Naive thymus-derived CD4-positive, alpha-beta T cell (primary cell): ENCODE results near the gene MAPKAP1. TPM values are rescaled to one million over a fixed set of nuclear protein-coding genes. Genes with fewer than 3 reads are reported as not detected.

Experiments
- ATAC-seq: fragments of 150-1000 bp; cut with Tn5 transposase; 2 replicates; pipeline ENCODE4 v1.10.0; 2021; ENCODE audit warnings: mild to moderate bottlenecking, moderate library complexity
- CTCF ChIA-PET: fragments of 350-600 bp; sonication (Branson Sonifier 250); formaldehyde crosslinking; loops from one replicate; lab custom pipeline; 2021; ENCODE audit warnings: antibody characterized with exemption; lab: Charles Lee
- POLR2A ChIA-PET: fragments of 350-600 bp; sonication (Branson Sonifier 250); formaldehyde crosslinking; loops from one replicate; lab custom pipeline; 2021; ENCODE audit warnings: antibody characterized with exemption, inconsistent platforms; lab: Charles Lee
- DNase-seq, 9 donors: peaks; one replicate each; pipeline versions ENCODE4 v3.0.0 to v3.0.0-alpha.2; 2020 to 2022; ENCODE audit warnings: mixed read lengths in 1 of 9
- H3K27ac ChIP-seq: one replicate; pipeline ENCODE4 v1.7.0; 2013; ENCODE audit warnings: mild to moderate bottlenecking, low read depth, low read length, moderate library complexity
- H3K27me3 ChIP-seq, 2 donors: one replicate each; pipeline ENCODE4 v1.7.0; 2013; ENCODE audit warnings: low read length in 2 of 2, mild to moderate bottlenecking in 2 of 2, moderate library complexity in 2 of 2; ENCODE audit not compliant: control insufficient read depth in 2 of 2, insufficient read depth in 2 of 2
- H3K36me3 ChIP-seq, 3 experiments: 1 replicate in 2 of 3; 2 replicates in 1 of 3; pipeline ENCODE4 v1.7.0; 2013; ENCODE audit warnings: low read length in 3 of 3, mild to moderate bottlenecking in 3 of 3, moderate library complexity in 1 of 3; ENCODE audit not compliant: insufficient read depth in 3 of 3, control insufficient read depth in 2 of 3
- H3K4me1 ChIP-seq, 2 donors: one replicate each; pipeline ENCODE4 v1.7.0; 2013; ENCODE audit warnings: low read length in 2 of 2, mild to moderate bottlenecking in 2 of 2, moderate library complexity in 1 of 2; ENCODE audit not compliant: control insufficient read depth in 2 of 2, insufficient read depth in 2 of 2
- H3K4me3 ChIP-seq: 2 replicates; pipeline ENCODE4 v1.7.0; 2013; ENCODE audit warnings: mild to moderate bottlenecking, low read length
- H3K9me3 ChIP-seq, 3 experiments: 1 replicate in 2 of 3; 2 replicates in 1 of 3; pipeline ENCODE4 v1.7.0; 2013; ENCODE audit warnings: low read length in 3 of 3; ENCODE audit not compliant: control insufficient read depth in 2 of 3
- H3K27ac Mint-ChIP-seq, 9 donors: one replicate each; pipeline ENCODE4 v1.8.0; 2020 to 2022; ENCODE audit warnings: mixed read lengths in 9 of 9, mild to moderate bottlenecking in 8 of 9, moderate library complexity in 5 of 9, inconsistent platforms in 2 of 9
- H3K27me3 Mint-ChIP-seq, 5 donors: one replicate each; pipeline ENCODE4 v1.8.0; 2021 to 2022; ENCODE audit warnings: mixed read lengths in 5 of 5, mild to moderate bottlenecking in 1 of 5
- H3K36me3 Mint-ChIP-seq, 5 donors: one replicate each; pipeline ENCODE4 v1.8.0; 2020 to 2022; ENCODE audit warnings: mixed read lengths in 5 of 5, mild to moderate bottlenecking in 3 of 5, inconsistent platforms in 1 of 5
- H3K4me1 Mint-ChIP-seq, 7 donors: one replicate each; pipeline ENCODE4 v1.8.0; 2020 to 2022; ENCODE audit warnings: mixed read lengths in 7 of 7, mild to moderate bottlenecking in 3 of 7, inconsistent platforms in 1 of 7
- H3K4me3 Mint-ChIP-seq, 10 donors: one replicate each; pipeline ENCODE4 v1.8.0; 2020 to 2022; ENCODE audit warnings: mild to moderate bottlenecking in 10 of 10, mixed read lengths in 10 of 10, moderate library complexity in 6 of 10, inconsistent platforms in 2 of 10
- H3K9me3 Mint-ChIP-seq, 11 donors: one replicate each; pipeline ENCODE4 v1.8.0; 2020 to 2022; ENCODE audit warnings: mixed read lengths in 11 of 11, mild to moderate bottlenecking in 4 of 11, inconsistent platforms in 1 of 11, moderate library complexity in 1 of 11
- intact Hi-C, 2 donors: fragments of 100-400 bp; cut with micrococcal nuclease; formaldehyde crosslinking; loops; one replicate each; pipeline ENCODE4 v1.15.1; 2023
- polyA plus RNA-seq, 2 donors: library from polyadenylated mRNA; unstranded; fragments of 300-500 nt; fragmentation: Illumina TruSeq; gene quantifications; one replicate each; pipeline ENCODE4 v1.2.3, GENCODE V29; 2021
- total RNA-seq, 6 experiments: library from RNA in 5 of 6; stranded (reverse) in 5 of 6; gene quantifications; 1 replicate in 5 of 6; 2 replicates in 1 of 6; pipeline ENCODE4 v1.2.3 and lab custom pipeline; 2021 to 2026

MAPKAP1 gene
- total and polyA plus RNA-seq, 7 experiments from 2014 or later: 41.3 to 73.6 (median 55.8) TPM

DNA sequence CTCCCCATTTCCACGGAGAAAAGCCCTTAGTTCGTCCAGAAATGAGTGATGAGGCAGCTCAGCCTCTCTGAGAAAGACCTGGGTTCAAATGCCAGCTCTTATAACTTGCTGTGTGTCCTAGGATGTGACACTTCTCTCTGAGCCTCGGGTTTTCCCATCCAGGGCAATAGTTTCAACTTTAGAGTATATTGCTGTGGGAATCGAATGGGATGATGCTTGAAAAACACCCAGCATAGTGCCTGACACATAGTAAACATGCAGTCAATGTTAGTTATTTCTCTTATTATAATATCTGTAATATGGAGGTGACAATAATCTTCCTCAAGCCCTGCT is 430 bp upstream of the MAPKAP1 start:
- peak overlapping the region; percentile 68 for H3K4me3 ChIP-seq
- ChIA-PET POLR2A (interaction anchor here (1.0 to 1.8 kb wide), 6 partner anchors 10 to 123 kb away, joined by 3 to 6 read pairs (median 5); no protein-coding TSS in a partner anchor), CTCF (interaction anchor here (0.7 kb wide), 1 partner anchor 121 kb away, joined by 3 read pairs; no protein-coding TSS in a partner anchor)
- Mint-ChIP-seq H3K9me3 (peaks cover 0 to 2% (median 0%) of the 10 kb centered on the region in 11 donors), H3K4me3 (peak overlapping the region; percentile 84 to 93 (median 86)), H3K27me3 (peaks cover 0 to 6% (median 0%) of the 10 kb centered on the region in 5 donors), H3K27ac (peak overlapping the region; percentile 71 to 93 (median 87)), H3K36me3 (peaks cover 0 to 8% (median 3%) of the 10 kb centered on the region in 5 donors), H3K4me1 (peaks cover 19 to 58% (median 44%) of the 10 kb centered on the region in 7 donors)
- peaks cover 19 to 24% of the 10 kb centered on the region in 2 donors for H3K4me1 ChIP-seq
- no peak for ATAC-seq
- H3K9me3 ChIP-seq: no peaks in the 10 kb centered on the region
- peak in 1 of 9 donors; percentile 1 for DNase-seq
- intact Hi-C loops: loop anchor here (1.0 to 5.0 kb wide), 5 partner anchors 39 to 705 kb away; partner anchors contain the start of gene HSPA5 (in 1 of the 2)
- H3K27me3 ChIP-seq: no peaks in the 10 kb centered on the region
- peak overlapping the region; percentile 77 for H3K27ac ChIP-seq
- peaks cover 0 to 3% (median 0%) of the 10 kb centered on the region in 3 experiments for H3K36me3 ChIP-seq

DNA sequence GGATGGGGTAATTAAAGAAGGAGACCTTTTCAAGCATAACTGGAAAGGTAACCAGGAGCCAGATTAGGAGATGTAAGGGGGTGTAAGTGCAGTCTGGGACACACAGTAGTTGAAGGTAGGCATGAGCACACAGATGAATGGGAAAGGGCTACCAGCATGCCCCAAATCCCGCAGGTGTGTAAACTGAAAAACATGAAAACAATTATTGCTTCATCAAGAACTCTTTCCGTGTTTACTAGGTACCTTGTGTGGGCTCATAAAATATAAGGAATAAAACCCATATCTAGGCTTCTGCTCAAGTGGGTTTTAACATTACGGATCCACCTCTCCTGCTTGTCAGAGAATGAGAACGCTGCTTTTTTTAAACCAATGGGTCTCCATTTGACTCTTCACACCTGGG is 1.1 kb downstream of the MAPKAP1 start:
- peaks cover 0 to 6% (median 0%) of the 10 kb centered on the region in 5 donors for H3K27me3 Mint-ChIP-seq

DNA sequence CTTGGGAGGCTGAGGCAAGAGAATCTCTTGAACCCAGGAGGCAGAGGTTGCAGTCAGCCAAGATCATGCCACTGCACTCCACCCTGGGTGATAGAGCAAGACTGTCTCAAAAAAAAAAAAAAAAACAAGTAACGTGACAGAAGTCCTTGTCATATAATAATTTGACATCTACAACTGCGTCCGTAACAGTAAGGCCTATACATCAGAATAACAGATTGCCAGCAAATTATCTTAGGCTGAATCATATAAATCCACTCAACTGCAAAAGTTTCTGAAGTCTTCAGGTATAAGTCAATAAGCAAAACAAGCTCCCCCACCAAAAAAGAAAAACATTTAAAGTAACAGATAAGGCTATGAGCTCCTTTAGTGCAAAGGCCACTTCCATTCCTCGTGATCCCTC is 3.3 kb downstream of the MAPKAP1 start:
- Mint-ChIP-seq H3K4me3 (peak overlapping the region in 1 of 10 donors; percentile 22), H3K9me3 (no peaks in the 10 kb centered on the region), H3K4me1 (peaks cover 26 to 71% (median 63%) of the 10 kb centered on the region in 7 donors), H3K27me3 (no peaks in the 10 kb centered on the region), H3K36me3 (peaks cover 0 to 8% (median 0%) of the 10 kb centered on the region in 5 donors), H3K27ac (no peak overlapping the region)
- Histone ChIP-seq H3K9me3 (no peaks in the 10 kb centered on the region), H3K27me3 (no peaks in the 10 kb centered on the region), H3K27ac (no peak overlapping the region), H3K36me3 (peaks cover 0 to 3% (median 0%) of the 10 kb centered on the region in 3 experiments), H3K4me3 (no peak overlapping the region), H3K4me1 (peaks cover 19 to 24% of the 10 kb centered on the region in 2 donors)
- POLR2A ChIA-PET: interaction anchor here (0.7 kb wide), 1 partner anchor 86 kb away, joined by 3 read pairs; no protein-coding TSS in a partner anchor
- no peak for ATAC-seq
- intact Hi-C loops: no loop called here
- CTCF ChIA-PET: interaction anchor here (0.7 kb wide), 1 partner anchor 44 kb away, joined by 3 read pairs; no protein-coding TSS in a partner anchor
- DNase-seq: no peak

More for the DNA sequence above, 1.1 kb downstream of the MAPKAP1 start:
- peaks cover 0 to 3% (median 0%) of the 10 kb centered on the region in 3 experiments for H3K36me3 ChIP-seq
- H3K9me3 Mint-ChIP-seq: peaks cover 0 to 2% (median 0%) of the 10 kb centered on the region in 11 donors
- no peak for DNase-seq
- ChIA-PET CTCF (no interaction called here), POLR2A (interaction anchor here (0.6 to 1.8 kb wide), 2 partner anchors 124 to 212 kb away, joined by 4 to 6 read pairs; no protein-coding TSS in a partner anchor)
- ATAC-seq: no peak
- H3K4me3 ChIP-seq: peak overlapping the region; percentile 68
- peak overlapping the region; percentile 15 to 92 (median 63) for H3K27ac Mint-ChIP-seq
- no peak overlapping the region for H3K27ac ChIP-seq
- peaks cover 0 to 8% (median 3%) of the 10 kb centered on the region in 5 donors for H3K36me3 Mint-ChIP-seq
- intact Hi-C loops: loop anchor here in 1 of 2 donors (2.0 to 5.0 kb wide), 3 partner anchors 55 to 706 kb away; partner anchors contain the start of gene HSPA5
- peaks cover 26 to 66% (median 51%) of the 10 kb centered on the region in 7 donors for H3K4me1 Mint-ChIP-seq
- H3K27me3 ChIP-seq: no peaks in the 10 kb centered on the region
- peak overlapping the region; percentile 71 to 93 (median 86) for H3K4me3 Mint-ChIP-seq
- peaks cover 19 to 24% of the 10 kb centered on the region in 2 donors for H3K4me1 ChIP-seq
- H3K9me3 ChIP-seq: no peaks in the 10 kb centered on the region

DNA sequence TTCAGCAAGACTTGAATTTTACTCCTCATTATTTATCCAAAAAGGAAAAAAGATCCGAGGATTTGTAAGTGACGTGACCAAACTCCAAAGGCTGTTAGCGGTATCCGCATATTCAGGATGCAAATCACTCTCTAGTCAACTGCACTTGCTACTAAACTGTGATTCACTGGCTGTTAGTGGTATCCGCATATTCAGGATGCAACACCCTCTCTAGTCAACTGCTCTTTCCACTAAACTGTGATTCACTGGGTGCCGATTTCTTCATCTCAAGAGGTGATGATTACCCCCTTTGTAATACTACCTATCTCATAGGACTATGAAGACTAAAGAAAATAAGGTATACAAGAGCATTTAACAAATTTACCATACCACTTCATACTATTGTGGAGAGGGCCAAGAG is 5.7 kb downstream of the MAPKAP1 start:
- no peak overlapping the region for H3K27ac ChIP-seq
- ChIA-PET CTCF (no interaction called here), POLR2A (interaction anchor here (0.7 kb wide), 1 partner anchor 121 kb away, joined by 3 read pairs; no protein-coding TSS in a partner anchor)
- Mint-ChIP-seq H3K4me1 (peaks cover 26 to 74% (median 67%) of the 10 kb centered on the region in 7 donors), H3K4me3 (no peak overlapping the region), H3K36me3 (peaks cover 0 to 11% (median 6%) of the 10 kb centered on the region in 5 donors), H3K27ac (no peak overlapping the region), H3K27me3 (no peaks in the 10 kb centered on the region), H3K9me3 (no peaks in the 10 kb centered on the region)
- ATAC-seq: no peak
- intact Hi-C loops: no loop called here
- peaks cover 8 to 14% of the 10 kb centered on the region in 2 donors for H3K4me1 ChIP-seq
- no peaks in the 10 kb centered on the region for H3K9me3 ChIP-seq
- H3K36me3 ChIP-seq: no peaks in the 10 kb centered on the region
- no peak overlapping the region for H3K4me3 ChIP-seq
- no peaks in the 10 kb centered on the region for H3K27me3 ChIP-seq
- DNase-seq: no peak

DNA sequence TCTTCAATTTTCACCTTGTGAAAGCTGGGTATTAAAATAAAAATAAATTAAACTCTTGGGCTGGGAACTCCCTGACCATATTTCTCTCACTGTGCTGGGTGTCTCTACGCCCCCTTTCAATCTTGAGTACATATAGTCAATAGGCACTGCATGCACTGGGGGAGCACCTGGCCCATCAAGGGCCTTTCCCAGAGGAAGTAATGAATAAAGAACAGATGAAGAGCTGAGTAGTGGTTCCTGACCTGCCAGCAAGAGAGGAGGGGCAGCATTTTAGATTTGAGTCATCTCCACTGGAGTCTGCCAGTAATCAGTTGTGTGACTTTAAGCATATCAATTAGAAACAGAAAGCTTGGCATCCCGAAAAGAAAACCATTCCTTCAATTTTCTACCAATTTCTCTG is 6.2 kb downstream of the MAPKAP1 start:
- no peaks in the 10 kb centered on the region for H3K27me3 Mint-ChIP-seq
- ATAC-seq (no peak), DNase-seq (peak in 1 of 9 donors; percentile 29)
- H3K9me3 Mint-ChIP-seq: no peaks in the 10 kb centered on the region
- H3K4me3 ChIP-seq: no peak overlapping the region
- peaks cover 2 to 9% of the 10 kb centered on the region in 2 donors for H3K4me1 ChIP-seq
- no peak overlapping the region for H3K27ac Mint-ChIP-seq
- POLR2A ChIA-PET: interaction anchor here (0.7 kb wide), 1 partner anchor 121 kb away, joined by 3 read pairs; no protein-coding TSS in a partner anchor
- peak overlapping the region in 1 of 10 donors; percentile 26 for H3K4me3 Mint-ChIP-seq
- no peaks in the 10 kb centered on the region for H3K36me3 ChIP-seq
- H3K27ac ChIP-seq: no peak overlapping the region
- H3K27me3 ChIP-seq: no peaks in the 10 kb centered on the region
- intact Hi-C loops: no loop called here
- H3K4me1 Mint-ChIP-seq: peaks cover 22 to 69% (median 61%) of the 10 kb centered on the region in 7 donors
- CTCF ChIA-PET: no interaction called here
- H3K9me3 ChIP-seq: no peaks in the 10 kb centered on the region
- peaks cover 0 to 11% (median 6%) of the 10 kb centered on the region in 5 donors for H3K36me3 Mint-ChIP-seq

DNA sequence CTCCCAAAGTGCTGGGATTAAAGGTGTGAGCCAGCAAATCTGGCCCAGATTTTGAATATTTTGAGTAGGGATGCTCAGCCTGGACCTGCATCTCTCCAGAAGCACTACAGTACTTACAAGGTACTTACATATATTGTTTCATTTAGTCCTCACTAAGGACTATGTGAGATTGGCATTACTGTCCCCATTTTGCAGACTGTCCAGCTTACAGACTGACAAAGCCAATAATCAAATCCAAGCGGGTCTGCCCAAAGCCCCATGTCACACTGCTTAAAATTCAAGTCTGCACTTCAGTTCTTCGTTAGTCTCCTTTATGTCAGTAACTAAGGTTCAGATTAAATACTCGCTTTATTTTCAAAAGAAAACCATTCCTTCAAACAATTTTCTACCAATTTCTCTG is 7.1 kb downstream of the MAPKAP1 start:
- H3K4me3 Mint-ChIP-seq: no peak overlapping the region
- CTCF ChIA-PET: no interaction called here
- POLR2A ChIA-PET: no interaction called here
- H3K4me3 ChIP-seq: no peak overlapping the region
- no peak overlapping the region for H3K27ac ChIP-seq
- H3K27me3 ChIP-seq: no peaks in the 10 kb centered on the region
- H3K9me3 ChIP-seq: no peaks in the 10 kb centered on the region
- no peaks in the 10 kb centered on the region for H3K36me3 ChIP-seq
- DNase-seq (no peak), ATAC-seq (no peak)
- H3K27me3 Mint-ChIP-seq: no peaks in the 10 kb centered on the region
- no peaks in the 10 kb centered on the region for H3K9me3 Mint-ChIP-seq
- peaks cover 13 to 60% (median 52%) of the 10 kb centered on the region in 7 donors for H3K4me1 Mint-ChIP-seq
- intact Hi-C loops: no loop called here
- peaks cover 0 to 11% (median 6%) of the 10 kb centered on the region in 5 donors for H3K36me3 Mint-ChIP-seq
- peak overlapping the region in 1 of 9 donors; percentile 62 for H3K27ac Mint-ChIP-seq
- no peaks in the 10 kb centered on the region for H3K4me1 ChIP-seq
